HEK293 (cell line): ENCODE measurements around the gene ARFGAP1.

Experiments used
- HOXA7 ChIP-seq: sonication (generic); formaldehyde crosslinking; IDR thresholded peaks from 2 replicates; pipeline ENCODE4 v1.8.1; 2022; ENCODE audit warnings: missing genetic modification reagents, borderline replicate concordance
- HOXD13 ChIP-seq: sonication (generic); formaldehyde crosslinking; IDR thresholded peaks from 2 replicates; pipeline ENCODE4 v1.8.0; 2022; ENCODE audit warnings: missing genetic modification reagents, borderline replicate concordance
- MZF1 ChIP-seq: fragments of 450-650 bp; formaldehyde crosslinking; IDR thresholded peaks from 2 replicates; pipeline ENCODE4 v1.5.1; 2017; ENCODE audit warnings: missing biosample characterization, missing genetic modification characterization, borderline replicate concordance
- PBX3 ChIP-seq: sonication (generic); formaldehyde crosslinking; IDR thresholded peaks from 2 replicates; pipeline ENCODE4 v1.8.1; 2022; ENCODE audit warnings: mild to moderate bottlenecking, moderate library complexity, missing genetic modification reagents
- PRDM1 ChIP-seq: fragments of 450-650 bp; formaldehyde crosslinking; IDR thresholded peaks from 2 replicates; pipeline ENCODE4; 2016; ENCODE audit warnings: missing biosample characterization, missing genetic modification characterization
- SETDB1 ChIP-seq: IDR thresholded peaks from one replicate; pipeline ENCODE4 v1.6.1; 2017; ENCODE audit warnings: mild to moderate bottlenecking, low read length, moderate library complexity, mixed read lengths; ENCODE audit not compliant: insufficient read length
- SP7 ChIP-seq: fragments of 450-650 bp; formaldehyde crosslinking; IDR thresholded peaks from 2 replicates; pipeline ENCODE4 v1.5.1; 2016; ENCODE audit warnings: missing biosample characterization, missing genetic modification characterization
- ZNF140 ChIP-seq: fragments of 450-650 bp; formaldehyde crosslinking; IDR thresholded peaks from 2 replicates; pipeline ENCODE4 v1.5.1; 2016; ENCODE audit warnings: missing biosample characterization, missing genetic modification characterization
- ZNF211 ChIP-seq: fragments of 450-650 bp; formaldehyde crosslinking; IDR thresholded peaks from 2 replicates; pipeline ENCODE4 v1.5.1; 2016; ENCODE audit warnings: low read depth, missing biosample characterization, missing genetic modification characterization
- ZNF23 ChIP-seq: fragments of 450-650 bp; formaldehyde crosslinking; IDR thresholded peaks from 2 replicates; pipeline ENCODE4 v1.5.1; 2016; ENCODE audit warnings: missing biosample characterization, missing genetic modification characterization, borderline replicate concordance
- ZNF48 ChIP-seq: fragments of 450-650 bp; formaldehyde crosslinking; IDR thresholded peaks from 2 replicates; pipeline ENCODE4 v1.5.1; 2016; ENCODE audit warnings: missing biosample characterization, missing genetic modification characterization
- ZNF518A ChIP-seq: fragments of 450-650 bp; formaldehyde crosslinking; conservative IDR thresholded peaks from 2 replicates; pipeline ENCODE4 v1.5.1; 2016; ENCODE audit warnings: low read depth, missing biosample characterization, missing genetic modification characterization
- ZNF596 ChIP-seq: fragments of 450-650 bp; IDR thresholded peaks from 2 replicates; pipeline ENCODE4 v1.5.0; 2018; ENCODE audit warnings: missing biosample characterization, mild to moderate bottlenecking, missing genetic modification characterization, moderate library complexity
- ZNF629 ChIP-seq: fragments of 450-650 bp; formaldehyde crosslinking; IDR thresholded peaks from 2 replicates; pipeline ENCODE4 v1.5.1; 2017; ENCODE audit warnings: missing biosample characterization, missing genetic modification characterization
- ZNF670 ChIP-seq: fragments of 450-650 bp; formaldehyde crosslinking; IDR thresholded peaks from 2 replicates; pipeline ENCODE4 v1.5.1; 2016; ENCODE audit warnings: missing biosample characterization, missing genetic modification characterization, low read depth
- ZNF677 ChIP-seq: fragments of 450-650 bp; IDR thresholded peaks from 2 replicates; pipeline ENCODE4 v1.5.0; 2018; ENCODE audit warnings: missing biosample characterization, mild to moderate bottlenecking, missing genetic modification characterization, moderate library complexity
- ZXDB ChIP-seq: fragments of 450-650 bp; formaldehyde crosslinking; IDR thresholded peaks from 2 replicates; pipeline ENCODE4 v1.5.1; 2016; ENCODE audit warnings: missing biosample characterization, missing genetic modification characterization
- TF ChIP-seq, protein P1 (sequence below): fragments of 450-650 bp; formaldehyde crosslinking; IDR thresholded peaks from 2 replicates; pipeline ENCODE4 v1.5.1; 2016; ENCODE audit warnings: missing biosample characterization, missing genetic modification characterization
- TF ChIP-seq, protein P2 (sequence below): fragments of 450-650 bp; IDR thresholded peaks from 2 replicates; pipeline ENCODE4 v1.5.1; 2018; ENCODE audit warnings: missing biosample characterization, mild to moderate bottlenecking, missing genetic modification characterization
- TF ChIP-seq, protein P3 (sequence below): fragments of 450-650 bp; formaldehyde crosslinking; IDR thresholded peaks from 2 replicates; pipeline ENCODE4 v1.5.1; 2017; ENCODE audit warnings: missing biosample characterization, missing genetic modification characterization

ARFGAP1 gene

GRCh38 chr20:63272105-63273058 is at the start of gene ARFGAP1 (continued):
- TF ChIP-seq, protein P1, sequence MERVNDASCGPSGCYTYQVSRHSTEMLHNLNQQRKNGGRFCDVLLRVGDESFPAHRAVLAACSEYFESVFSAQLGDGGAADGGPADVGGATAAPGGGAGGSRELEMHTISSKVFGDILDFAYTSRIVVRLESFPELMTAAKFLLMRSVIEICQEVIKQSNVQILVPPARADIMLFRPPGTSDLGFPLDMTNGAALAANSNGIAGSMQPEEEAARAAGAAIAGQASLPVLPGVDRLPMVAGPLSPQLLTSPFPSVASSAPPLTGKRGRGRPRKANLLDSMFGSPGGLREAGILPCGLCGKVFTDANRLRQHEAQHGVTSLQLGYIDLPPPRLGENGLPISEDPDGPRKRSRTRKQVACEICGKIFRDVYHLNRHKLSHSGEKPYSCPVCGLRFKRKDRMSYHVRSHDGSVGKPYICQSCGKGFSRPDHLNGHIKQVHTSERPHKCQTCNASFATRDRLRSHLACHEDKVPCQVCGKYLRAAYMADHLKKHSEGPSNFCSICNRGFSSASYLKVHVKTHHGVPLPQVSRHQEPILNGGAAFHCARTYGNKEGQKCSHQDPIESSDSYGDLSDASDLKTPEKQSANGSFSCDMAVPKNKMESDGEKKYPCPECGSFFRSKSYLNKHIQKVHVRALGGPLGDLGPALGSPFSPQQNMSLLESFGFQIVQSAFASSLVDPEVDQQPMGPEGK (tag by site-specific recombination), result peak; percentile 42; the same call in 1 of the 2 replicates
- TF ChIP-seq ZNF518A (no peak), HOXD13 (CRISPR knock-in tag) (no peak), PBX3 (peak; percentile 67; the same call in 1 of the 2 replicates), SETDB1 (no peak), ZNF677 (tag by site-specific recombination) (0 out of 2 replicates have a peak, but pooled peaks have one; percentile 20), ZNF23 (tag by site-specific recombination) (no peak), ZNF140 (tag by site-specific recombination) (no peak), MZF1 (tag by site-specific recombination) (no peak), PRDM1 (tag by site-specific recombination) (no peak), ZNF629 (tag by site-specific recombination) (peak; percentile 72), ZNF596 (tag by site-specific recombination) (no peak), SP7 (tag by site-specific recombination) (no peak), HOXA7 (CRISPR knock-in tag) (no peak), ZNF670 (no peak), ZNF211 (tag by site-specific recombination) (no peak), ZXDB (tag by site-specific recombination) (peak; percentile 80), ZNF48 (tag by site-specific recombination) (no peak)
- TF ChIP-seq, protein P2, sequence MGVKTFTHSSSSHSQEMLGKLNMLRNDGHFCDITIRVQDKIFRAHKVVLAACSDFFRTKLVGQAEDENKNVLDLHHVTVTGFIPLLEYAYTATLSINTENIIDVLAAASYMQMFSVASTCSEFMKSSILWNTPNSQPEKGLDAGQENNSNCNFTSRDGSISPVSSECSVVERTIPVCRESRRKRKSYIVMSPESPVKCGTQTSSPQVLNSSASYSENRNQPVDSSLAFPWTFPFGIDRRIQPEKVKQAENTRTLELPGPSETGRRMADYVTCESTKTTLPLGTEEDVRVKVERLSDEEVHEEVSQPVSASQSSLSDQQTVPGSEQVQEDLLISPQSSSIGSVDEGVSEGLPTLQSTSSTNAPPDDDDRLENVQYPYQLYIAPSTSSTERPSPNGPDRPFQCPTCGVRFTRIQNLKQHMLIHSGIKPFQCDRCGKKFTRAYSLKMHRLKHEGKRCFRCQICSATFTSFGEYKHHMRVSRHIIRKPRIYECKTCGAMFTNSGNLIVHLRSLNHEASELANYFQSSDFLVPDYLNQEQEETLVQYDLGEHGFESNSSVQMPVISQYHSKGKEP, result no peak
- TF ChIP-seq, protein P3, sequence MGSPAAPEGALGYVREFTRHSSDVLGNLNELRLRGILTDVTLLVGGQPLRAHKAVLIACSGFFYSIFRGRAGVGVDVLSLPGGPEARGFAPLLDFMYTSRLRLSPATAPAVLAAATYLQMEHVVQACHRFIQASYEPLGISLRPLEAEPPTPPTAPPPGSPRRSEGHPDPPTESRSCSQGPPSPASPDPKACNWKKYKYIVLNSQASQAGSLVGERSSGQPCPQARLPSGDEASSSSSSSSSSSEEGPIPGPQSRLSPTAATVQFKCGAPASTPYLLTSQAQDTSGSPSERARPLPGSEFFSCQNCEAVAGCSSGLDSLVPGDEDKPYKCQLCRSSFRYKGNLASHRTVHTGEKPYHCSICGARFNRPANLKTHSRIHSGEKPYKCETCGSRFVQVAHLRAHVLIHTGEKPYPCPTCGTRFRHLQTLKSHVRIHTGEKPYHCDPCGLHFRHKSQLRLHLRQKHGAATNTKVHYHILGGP (tag by site-specific recombination), result no peak
